ENCODE results near the gene ZNF568.

DNA sequence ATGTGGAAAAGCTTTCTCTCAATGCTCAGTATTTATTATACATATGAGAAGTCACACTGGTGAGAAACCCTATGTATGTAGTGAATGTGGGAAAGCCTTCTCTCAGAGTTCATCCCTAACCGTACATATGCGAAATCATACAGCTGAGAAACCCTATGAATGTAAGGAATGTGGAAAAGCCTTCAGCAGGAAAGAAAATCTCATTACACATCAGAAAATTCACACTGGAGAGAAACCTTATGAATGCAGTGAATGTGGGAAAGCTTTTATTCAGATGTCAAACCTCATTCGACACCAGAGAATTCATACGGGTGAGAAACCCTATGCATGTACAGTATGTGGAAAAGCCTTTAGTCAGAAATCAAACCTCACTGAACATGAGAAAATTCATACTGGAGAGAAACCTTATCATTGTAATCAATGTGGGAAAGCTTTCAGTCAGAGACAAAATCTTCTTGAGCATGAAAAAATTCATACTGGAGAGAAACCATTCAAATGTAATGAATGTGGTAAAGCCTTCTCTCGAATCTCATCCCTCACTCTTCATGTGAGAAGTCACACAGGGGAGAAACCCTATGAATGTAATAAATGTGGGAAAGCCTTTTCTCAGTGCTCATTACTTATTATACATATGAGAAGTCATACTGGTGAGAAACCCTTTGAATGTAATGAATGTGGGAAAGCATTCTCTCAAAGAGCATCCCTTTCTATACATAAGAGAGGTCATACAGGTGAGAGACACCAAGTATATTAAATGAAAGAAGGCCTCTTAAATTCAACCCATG, 34.4 kb downstream of the ZNF568 start:
- no peak for TF ChIP-seq POLR2AphosphoS5 (IDR thresholded peaks at IDR 0.05; ENCODE audit: borderline replicate concordance, low read depth, low read length)
- TF ChIP-seq EZH2 (IDR thresholded peaks at IDR 0.05), result no peak
- no peak for TF ChIP-seq FOXP2 (optimal IDR thresholded peaks at IDR 0.05; ENCODE audit: control extremely low read depth, extremely low read length, insufficient read depth)

All from SK-N-MC (cell line).